IMR-90 (cell line): ENCODE results near the gene IFIH1.

Experiments used
- BHLHE40 ChIP-seq: fragments of 150-350 bp; IDR thresholded peaks from 2 replicates; pipeline ENCODE4 v1.6.1; 2016; ENCODE audit warnings: mild to moderate bottlenecking, low read depth, low read length
- MAZ ChIP-seq: IDR thresholded peaks from 2 replicates; pipeline ENCODE4 v1.6.1; 2012; ENCODE audit warnings: low read depth, mild to moderate bottlenecking, low read length, improper control_type of control experiment, moderate library complexity, borderline replicate concordance
- POLR2A ChIP-seq: IDR thresholded peaks from 2 replicates; pipeline ENCODE4 v1.6.1; 2012; ENCODE audit warnings: mild to moderate bottlenecking, low read depth, low read length
- RAD21 ChIP-seq: IDR thresholded peaks from 2 replicates; pipeline ENCODE4 v1.6.1; 2012; ENCODE audit warnings: low read length, improper control_type of control experiment
- SMC3 ChIP-seq: fragments of 150-350 bp; IDR thresholded peaks from 2 replicates; pipeline ENCODE4 v1.6.1; 2016; ENCODE audit warnings: low read depth, mild to moderate bottlenecking, antibody characterized with exemption, low read length, moderate library complexity
- TF ChIP-seq, protein P1 (sequence below): conservative IDR thresholded peaks from 2 replicates; pipeline ENCODE4 v1.5.1; 2012; ENCODE audit warnings: mild to moderate bottlenecking, low read depth, low read length, improper control_type of control experiment

DNA sequence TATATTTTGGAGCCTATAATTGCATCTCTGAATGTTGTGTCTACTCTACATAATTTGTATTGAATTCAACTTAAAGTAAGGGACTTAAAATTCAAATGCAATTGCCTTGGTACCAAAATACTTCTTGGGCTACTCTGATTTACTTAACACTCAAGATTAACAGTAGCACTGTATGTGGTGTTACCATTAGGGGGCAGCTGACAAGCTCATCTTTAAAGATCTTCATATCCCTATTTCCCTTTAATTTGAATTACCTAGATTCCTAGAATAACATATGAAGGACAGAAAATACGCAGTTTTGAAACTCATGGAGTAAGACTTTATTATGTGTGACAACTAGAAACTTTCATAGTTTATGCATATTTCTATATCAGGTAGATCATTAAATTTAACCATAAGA is 37.8 kb downstream of the IFIH1 start:
- no peak for TF ChIP-seq POLR2A
- TF ChIP-seq, protein P1, sequence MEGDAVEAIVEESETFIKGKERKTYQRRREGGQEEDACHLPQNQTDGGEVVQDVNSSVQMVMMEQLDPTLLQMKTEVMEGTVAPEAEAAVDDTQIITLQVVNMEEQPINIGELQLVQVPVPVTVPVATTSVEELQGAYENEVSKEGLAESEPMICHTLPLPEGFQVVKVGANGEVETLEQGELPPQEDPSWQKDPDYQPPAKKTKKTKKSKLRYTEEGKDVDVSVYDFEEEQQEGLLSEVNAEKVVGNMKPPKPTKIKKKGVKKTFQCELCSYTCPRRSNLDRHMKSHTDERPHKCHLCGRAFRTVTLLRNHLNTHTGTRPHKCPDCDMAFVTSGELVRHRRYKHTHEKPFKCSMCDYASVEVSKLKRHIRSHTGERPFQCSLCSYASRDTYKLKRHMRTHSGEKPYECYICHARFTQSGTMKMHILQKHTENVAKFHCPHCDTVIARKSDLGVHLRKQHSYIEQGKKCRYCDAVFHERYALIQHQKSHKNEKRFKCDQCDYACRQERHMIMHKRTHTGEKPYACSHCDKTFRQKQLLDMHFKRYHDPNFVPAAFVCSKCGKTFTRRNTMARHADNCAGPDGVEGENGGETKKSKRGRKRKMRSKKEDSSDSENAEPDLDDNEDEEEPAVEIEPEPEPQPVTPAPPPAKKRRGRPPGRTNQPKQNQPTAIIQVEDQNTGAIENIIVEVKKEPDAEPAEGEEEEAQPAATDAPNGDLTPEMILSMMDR: no peak
- no peak for TF ChIP-seq RAD21
- TF ChIP-seq MAZ: no peak
- no peak for TF ChIP-seq BHLHE40
- no peak for TF ChIP-seq SMC3
